ENCODE measurements around the gene ELMOD1.

ELMOD1 gene

DNA sequence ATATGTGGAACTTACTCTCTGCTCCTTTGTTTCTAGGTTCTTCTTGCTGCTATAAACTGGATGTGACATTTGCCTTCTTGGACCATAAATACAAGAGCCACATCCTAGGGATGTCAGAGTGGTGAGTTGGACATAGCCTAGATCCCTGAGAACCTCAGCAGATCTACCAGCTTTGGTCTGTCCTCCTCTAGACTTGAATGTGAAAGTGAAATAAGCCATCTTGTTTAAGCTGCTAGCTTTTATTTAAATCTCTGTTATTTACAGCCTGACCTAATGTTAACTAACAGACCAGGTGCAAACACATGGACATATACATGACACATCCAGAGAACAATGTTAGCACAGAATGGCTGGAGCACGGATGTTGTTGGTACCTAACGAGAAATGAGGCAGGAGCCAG is 85.0 kb downstream of the ELMOD1 start:
- Histone ChIP-seq H3K4me1 (ENCODE audit: control insufficient read depth, insufficient read depth, low read length) (no peaks in the 10 kb centered on the region), H3K27ac (ENCODE audit: extremely low read depth, low read depth, low read length) (no peak overlapping the region), H3K9me3 (ENCODE audit: control insufficient read depth, insufficient read depth, low read depth, low read length) (no peaks in the 10 kb centered on the region), H3K36me3 (ENCODE audit: control insufficient read depth in 2 of 2, insufficient read depth in 1 of 2, low read length in 2 of 2) (no peaks in the 10 kb centered on the region), H3K4me3 (ENCODE audit: low read depth, low read length) (no peak overlapping the region)
- ChIA-PET POLR2A (no interaction called here), CTCF (interaction anchor here (1.0 to 1.4 kb wide), 3 partner anchors 13 to 24 kb away, joined by 3 to 4 read pairs (median 3); no protein-coding TSS in a partner anchor)
- TF ChIP-seq KLF8 (tag by site-specific recombination; IDR thresholded peaks at IDR 0.05) (no peak), ZNF792 (tag by site-specific recombination; IDR thresholded peaks at IDR 0.05) (no peak), SALL2 (tag by site-specific recombination; IDR thresholded peaks at IDR 0.05; ENCODE audit: borderline replicate concordance) (no peak), ZBTB21 (tag by site-specific recombination; IDR thresholded peaks at IDR 0.05) (no peak), ZBTB7A (tag by site-specific recombination; IDR thresholded peaks at IDR 0.05; ENCODE audit: low read depth) (no peak), ZBTB17 (tag by site-specific recombination; IDR thresholded peaks at IDR 0.05) (no peak), ZNF248 (tag by site-specific recombination; IDR thresholded peaks at IDR 0.05) (no peak), ZFHX2 (tag by site-specific recombination; conservative IDR thresholded peaks at IDR 0.05) (no peak), ZNF239 (tag by site-specific recombination; IDR thresholded peaks at IDR 0.05) (no peak), PRDM6 (tag by site-specific recombination; IDR thresholded peaks at IDR 0.05) (no peak), KLF16 (tag by site-specific recombination; IDR thresholded peaks at IDR 0.05) (no peak), ZNF223 (tag by site-specific recombination; IDR thresholded peaks at IDR 0.05) (no peak), ZNF571 (tag by site-specific recombination; IDR thresholded peaks at IDR 0.05) (no peak), EGR2 (tag by site-specific recombination; IDR thresholded peaks at IDR 0.05; ENCODE audit: low read depth) (no peak), KLF7 (tag by site-specific recombination; IDR thresholded peaks at IDR 0.05; ENCODE audit: borderline replicate concordance) (no peak), ZNF658 (tag by site-specific recombination; IDR thresholded peaks at IDR 0.05) (no peak), WT1 (tag by site-specific recombination; IDR thresholded peaks at IDR 0.05) (no peak), ZNF302 (tag by site-specific recombination; IDR thresholded peaks at IDR 0.05; ENCODE audit: low read depth) (no peak), MZF1 (tag by site-specific recombination; IDR thresholded peaks at IDR 0.05; ENCODE audit: borderline replicate concordance) (no peak)
- TF ChIP-seq, protein P1, sequence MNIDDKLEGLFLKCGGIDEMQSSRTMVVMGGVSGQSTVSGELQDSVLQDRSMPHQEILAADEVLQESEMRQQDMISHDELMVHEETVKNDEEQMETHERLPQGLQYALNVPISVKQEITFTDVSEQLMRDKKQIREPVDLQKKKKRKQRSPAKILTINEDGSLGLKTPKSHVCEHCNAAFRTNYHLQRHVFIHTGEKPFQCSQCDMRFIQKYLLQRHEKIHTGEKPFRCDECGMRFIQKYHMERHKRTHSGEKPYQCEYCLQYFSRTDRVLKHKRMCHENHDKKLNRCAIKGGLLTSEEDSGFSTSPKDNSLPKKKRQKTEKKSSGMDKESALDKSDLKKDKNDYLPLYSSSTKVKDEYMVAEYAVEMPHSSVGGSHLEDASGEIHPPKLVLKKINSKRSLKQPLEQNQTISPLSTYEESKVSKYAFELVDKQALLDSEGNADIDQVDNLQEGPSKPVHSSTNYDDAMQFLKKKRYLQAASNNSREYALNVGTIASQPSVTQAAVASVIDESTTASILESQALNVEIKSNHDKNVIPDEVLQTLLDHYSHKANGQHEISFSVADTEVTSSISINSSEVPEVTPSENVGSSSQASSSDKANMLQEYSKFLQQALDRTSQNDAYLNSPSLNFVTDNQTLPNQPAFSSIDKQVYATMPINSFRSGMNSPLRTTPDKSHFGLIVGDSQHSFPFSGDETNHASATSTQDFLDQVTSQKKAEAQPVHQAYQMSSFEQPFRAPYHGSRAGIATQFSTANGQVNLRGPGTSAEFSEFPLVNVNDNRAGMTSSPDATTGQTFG (tag by site-specific recombination; IDR thresholded peaks at IDR 0.05; ENCODE audit: borderline replicate concordance) = no peak

GRCh38 chr11:107676336-107677057 is 85.5 kb downstream of the ELMOD1 start:
- no peak overlapping the region for H3K4me3 ChIP-seq (ENCODE audit: low read depth, low read length)
- H3K4me1 ChIP-seq (ENCODE audit: control insufficient read depth, insufficient read depth, low read length) = no peaks in the 10 kb centered on the region
- TF ChIP-seq SP3 (tag by site-specific recombination; IDR thresholded peaks at IDR 0.05) = no peak
- TF ChIP-seq ZNF112 (tag by site-specific recombination; IDR thresholded peaks at IDR 0.05) = no peak
- no peak for TF ChIP-seq ZBTB21 (tag by site-specific recombination; IDR thresholded peaks at IDR 0.05)
- TF ChIP-seq KLF10 (tag by site-specific recombination; IDR thresholded peaks at IDR 0.05) = no peak
- no peak for TF ChIP-seq SP2 (tag by site-specific recombination; IDR thresholded peaks at IDR 0.05)
- TF ChIP-seq ZFHX2 (tag by site-specific recombination; conservative IDR thresholded peaks at IDR 0.05) = no peak
- no peak for TF ChIP-seq ZNF701 (tag by site-specific recombination; IDR thresholded peaks at IDR 0.05)
- TF ChIP-seq ZNF335 (tag by site-specific recombination; conservative IDR thresholded peaks at IDR 0.05) = no peak
- TF ChIP-seq ZNF366 (tag by site-specific recombination; conservative IDR thresholded peaks at IDR 0.05) = no peak
- no peak for TF ChIP-seq ZNF169 (tag by site-specific recombination; IDR thresholded peaks at IDR 0.05)
- no peak for TF ChIP-seq SP7 (tag by site-specific recombination; IDR thresholded peaks at IDR 0.05)
- no peak for TF ChIP-seq ZNF239 (tag by site-specific recombination; IDR thresholded peaks at IDR 0.05)
- TF ChIP-seq GLIS1 (tag by site-specific recombination; IDR thresholded peaks at IDR 0.05) = no peak
- no peak for TF ChIP-seq KLF8 (tag by site-specific recombination; IDR thresholded peaks at IDR 0.05)
- POLR2A ChIA-PET = no interaction called here
- no peaks in the 10 kb centered on the region for H3K9me3 ChIP-seq (ENCODE audit: control insufficient read depth, insufficient read depth, low read depth, low read length)
- CTCF ChIA-PET = interaction anchor here (1.0 kb wide), 1 partner anchor 13 kb away, joined by 3 read pairs; no protein-coding TSS in a partner anchor
- no peaks in the 10 kb centered on the region for H3K36me3 ChIP-seq (ENCODE audit: control insufficient read depth in 2 of 2, insufficient read depth in 1 of 2, low read length in 2 of 2)
- no peak overlapping the region for H3K27ac ChIP-seq (ENCODE audit: extremely low read depth, low read depth, low read length)
